Heart right ventricle (tissue), 16 donors: ENCODE data around the gene CALU. TPM values are rescaled to one million over a fixed set of nuclear protein-coding genes. Genes with fewer than 3 reads are reported as not detected.

ENCODE experiments used
- ATAC-seq, 8 donors: fragments of 200-7000 bp; cut with Tn5 transposase; one replicate each; pipeline ENCODE4 v1.9.1; 2020; ENCODE audit warnings: mild to moderate bottlenecking in 8 of 8, moderate library complexity in 8 of 8, moderate number of reproducible peaks in 1 of 8
- DNase-seq, 2 donors: peaks; one replicate each; pipeline ENCODE4 v3.0.0-alpha.2; 2020
- H3K27ac ChIP-seq, 10 donors: fragments of 200-600 bp; sonication (generic) in 2 of 10; one replicate each; pipeline versions ENCODE4 v1.5.0 to v1.8.0; 2020 to 2022; ENCODE audit warnings: mild to moderate bottlenecking in 3 of 10
- H3K27me3 ChIP-seq, 7 donors: fragments of 200-600 bp; one replicate each; pipeline ENCODE4 v1.8.0; 2021 to 2022; ENCODE audit warnings: mild to moderate bottlenecking in 2 of 7
- H3K36me3 ChIP-seq, 9 donors: fragments of 200-600 bp; sonication (generic) in 1 of 9; one replicate each; pipeline versions ENCODE4 v1.5.0 to v1.8.0; 2020 to 2022; ENCODE audit warnings: mild to moderate bottlenecking in 2 of 9
- H3K4me1 ChIP-seq, 9 donors: fragments of 200-600 bp; sonication (generic) in 1 of 9; one replicate each; pipeline versions ENCODE4 v1.5.0 to v1.8.0; 2020 to 2022; ENCODE audit warnings: mild to moderate bottlenecking in 4 of 9
- H3K4me3 ChIP-seq, 10 donors: fragments of 200-600 bp; sonication (generic) in 2 of 10; one replicate each; pipeline versions ENCODE4 v1.5.0 to v1.8.0; 2020 to 2022; ENCODE audit warnings: mild to moderate bottlenecking in 7 of 10, moderate library complexity in 2 of 10
- H3K9me3 ChIP-seq, 11 donors: fragments of 200-600 bp in 10 of 11; sonication (generic) in 2 of 11; one replicate each; pipeline versions ENCODE4 v1.5.0 to v1.8.0; 2013 to 2022; ENCODE audit warnings: mild to moderate bottlenecking in 2 of 11, control low read depth in 1 of 11, moderate library complexity in 1 of 11
- CTCF ChIP-seq, 9 donors: fragments of 200-600 bp; sonication (generic) in 2 of 9; IDR thresholded peaks; one replicate each; pipeline versions ENCODE4 v1.5.0 to v1.8.0; 2021 to 2022; ENCODE audit warnings: antibody characterized with exemption in 9 of 9, mild to moderate bottlenecking in 5 of 9, moderate library complexity in 1 of 9
- WGBS, 2 donors: extraction: QIAGEN DNeasy Blood & Tissue Kit; methylation state at CpG; one replicate each; pipeline ENCODE4 v1.1.7; 2013; ENCODE audit warnings: inconsistent platforms in 1 of 2; 5-methylcytosine and 5-hydroxymethylcytosine counted together
- intact Hi-C, 10 donors: fragments of 100-400 bp; cut with DNase I; formaldehyde crosslinking; loops; one replicate each; pipeline versions ENCODE4 v1.11.1 to v1.14.2; 2022
- polyA plus RNA-seq, 2 donors: library from polyadenylated mRNA; stranded (reverse); fragments of 200-250 nt; gene quantifications; one replicate each; pipeline ENCODE4 v1.2.3, GENCODE V29; 2013
- total RNA-seq, 10 donors: library from RNA; stranded (reverse); fragmentation: NEBNext Ultra II Directional in 3 of 10; extraction: Animal tissue kit (Norgen Biotek cat#: 25700) in 3 of 10; gene quantifications; one replicate each; pipeline versions ENCODE4 v1.2.1 to v1.2.4, GENCODE V29; 2021 to 2023
- donor health status: Arrhythmogenic right ventricular cardiomyopathy.
- donor health status: ischemic (EF 13 %, LVEDD 7.1; RV severe dilation, severe dysfunction).
- donor health status: healthy with polysubstance abuse.
- donor health status: DM: no; HTN: yes; CAD: no.
- donor health status: DM: no; HTN: no; CAD: no.
- donor health status: ischemic (EF 25% LVEDD 6.9; RV normal size, moderate dysfunction).
- donor health status: ischemic (EF 25% LVEDD 5.7; RV mildly dilated, moderate dysfunction).
- donor health status: healthy.
- donor health status: DM: yes; HTN: yes; CAD: no.
- donor health status: Ischemic cardiomyopathy.
- donor health status: ischemic (EF 35%, LVEDD 5.7; RV mildly dilated, moderate dysfunction).
- donor health status: nonischemic (EF 11% LVEDD 7.7; RV severe dilation, severe dysfunction).
- donor health status: DM: yes; HTN: yes; CAD: no.
- donor health status: PGD.
- donor health status: ischemic (EF 29% LVEDD 5.4; RV normal size, mild dysfunction).
- donor health status: nonischemic (EF 23%, LVEDD 6.1; RV moderate dilation, normal function).

The CALU gene
- total and polyA plus RNA-seq, 12 donors, result 39.9 to 333 (median 249) TPM

- DNase-seq (no peak), ATAC-seq (no peak)
- WGBS, 2 donors, result 92 to 96% methylated on average over 4 of the region's 4 CpGs
- no peak overlapping the region for H3K27ac ChIP-seq
- H3K4me3 ChIP-seq, result no peak overlapping the region
- H3K36me3 ChIP-seq, result no peaks in the 10 kb centered on the region
- intact Hi-C loops, result no loop called here
- peaks cover 0 to 2% (median 0%) of the 10 kb centered on the region in 7 donors for H3K27me3 ChIP-seq
- TF ChIP-seq CTCF (IDR thresholded peaks at IDR 0.05), result no peak
- H3K4me1 ChIP-seq, result no peaks in the 10 kb centered on the region
- no peaks in the 10 kb centered on the region for H3K9me3 ChIP-seq
Measured at GRCh38 chr7:128727239-128727638, 11.9 kb upstream of the CALU start.

- Histone ChIP-seq H3K27me3 (peaks cover 0 to 6% (median 0%) of the 10 kb centered on the region in 7 donors), H3K4me1 (no peaks in the 10 kb centered on the region), H3K9me3 (no peaks in the 10 kb centered on the region), H3K36me3 (no peaks in the 10 kb centered on the region), H3K4me3 (no peak overlapping the region), H3K27ac (no peak overlapping the region)
- intact Hi-C loops, result no loop called here
- ATAC-seq, result no peak
- DNase-seq, result no peak
- 77 to 78% methylated on average over 2 of the region's 2 CpGs for WGBS, 2 donors
- TF ChIP-seq CTCF (IDR thresholded peaks at IDR 0.05), result no peak
Measured at GRCh38 chr7:128728598-128728997, 10.6 kb upstream of the CALU start.

- 95 to 97% methylated on average over 4 of the region's 4 CpGs for WGBS, 2 donors
- no peaks in the 10 kb centered on the region for H3K36me3 ChIP-seq
- DNase-seq (no peak), ATAC-seq (no peak)
- intact Hi-C loops, result no loop called here
- no peak overlapping the region for H3K27ac ChIP-seq
- no peaks in the 10 kb centered on the region for H3K9me3 ChIP-seq
- H3K27me3 ChIP-seq, result peaks cover 0 to 6% (median 0%) of the 10 kb centered on the region in 7 donors
- no peak overlapping the region for H3K4me3 ChIP-seq
- no peaks in the 10 kb centered on the region for H3K4me1 ChIP-seq
- TF ChIP-seq CTCF (IDR thresholded peaks at IDR 0.05), result no peak
Measured at GRCh38 chr7:128729494-128729893, 9.7 kb upstream of the CALU start.

- no peak overlapping the region for H3K4me3 ChIP-seq
- no peak for TF ChIP-seq CTCF (IDR thresholded peaks at IDR 0.05)
- intact Hi-C loops, result loop anchor here in 4 of 10 donors (10.0 kb wide), 2 partner anchors 134 to 144 kb away; partner anchors contain the start of gene ATP6V1F (in 3 of the 4)
- H3K27ac ChIP-seq, result no peak overlapping the region
- H3K9me3 ChIP-seq, result no peaks in the 10 kb centered on the region
- peaks cover 0 to 6% (median 0%) of the 10 kb centered on the region in 7 donors for H3K27me3 ChIP-seq
- ATAC-seq (no peak), DNase-seq (no peak)
- WGBS, 2 donors, result 72 to 81% methylated on average over 8 of the region's 8 CpGs
- H3K36me3 ChIP-seq, result no peaks in the 10 kb centered on the region
- H3K4me1 ChIP-seq, result peaks cover 0 to 7% (median 0%) of the 10 kb centered on the region in 9 donors
Measured at GRCh38 chr7:128731184-128731583, 8.0 kb upstream of the CALU start.
